Heart left ventricle (tissue), 13 donors: Measurements from ENCODE around the gene PXK.

ENCODE experiments used
- CTCF ChIP-seq, 12 donors: fragments of 200-600 bp; sonication (generic) in 4 of 12; IDR thresholded peaks; one replicate each; pipeline versions ENCODE4 v1.5.0 to v1.8.0; 2018 to 2022; ENCODE audit warnings: antibody characterized with exemption in 12 of 12, mild to moderate bottlenecking in 5 of 12
- POLR2A ChIP-seq, 2 donors: fragments of 450-650 bp; IDR thresholded peaks; one replicate each; pipeline ENCODE4 v1.6.1; 2017; ENCODE audit warnings: antibody characterized with exemption in 2 of 2, mild to moderate bottlenecking in 2 of 2, moderate library complexity in 2 of 2
- donor health status: ischemic (EF 13 %, LVEDD 7.1; RV severe dilation, severe dysfunction).
- donor health status: DM: no; HTN: yes; CAD: no.
- donor health status: DM: no; HTN: no; CAD: no.
- donor health status: ischemic (EF 25% LVEDD 6.9; RV normal size, moderate dysfunction).
- donor health status: ischemic (EF 25% LVEDD 5.7; RV mildly dilated, moderate dysfunction).
- donor health status: ischemic (EF 35%, LVEDD 5.7; RV mildly dilated, moderate dysfunction).
- donor health status: nonischemic (EF 11% LVEDD 7.7; RV severe dilation, severe dysfunction).
- donor health status: DM: yes; HTN: yes; CAD: no.
- donor health status: PGD.
- donor health status: ischemic (EF 29% LVEDD 5.4; RV normal size, mild dysfunction).
- donor health status: nonischemic (EF 23%, LVEDD 6.1; RV moderate dilation, normal function).

GRCh38 chr3:58326267-58326900 lies 6.3 kb upstream of the PXK start:
- no peak for TF ChIP-seq CTCF (IDR thresholded peaks at IDR 0.05)
- no peak for TF ChIP-seq POLR2A (IDR thresholded peaks at IDR 0.05)
